GM10266 (cell line): ENCODE data around the gene LCE7A.

Source experiments
- DNase-seq: peaks from one replicate; pipeline ENCODE4 v3.0.0; 2012; ENCODE audit errors: extremely low spot score
- TF ChIP-seq, protein P1 (sequence below): IDR thresholded peaks from 2 replicates; pipeline ENCODE4 v1.5.1; 2012; ENCODE audit warnings: mild to moderate bottlenecking, low read depth; ENCODE audit not compliant: control insufficient read depth, insufficient read depth; ENCODE audit errors: missing control alignments

Gene LCE7A

DNA sequence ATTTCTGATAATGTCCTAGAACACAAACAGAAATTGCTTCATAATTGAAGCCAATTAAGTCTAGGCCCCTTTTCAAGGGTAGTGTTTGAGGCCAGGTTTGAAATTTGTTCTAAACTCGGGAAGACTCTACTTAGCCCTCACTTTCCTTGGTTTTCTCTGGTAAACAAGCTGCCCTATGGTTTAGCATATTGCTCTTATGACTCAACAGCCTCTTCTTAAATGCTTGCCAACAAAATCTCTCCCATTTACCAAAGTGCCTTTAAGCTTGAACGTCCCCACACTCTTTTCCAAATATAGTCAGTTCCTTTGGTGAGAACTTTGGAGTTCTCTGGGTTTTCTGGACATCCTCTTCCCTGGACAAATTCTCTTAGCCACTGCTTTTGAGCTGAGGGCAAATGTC is 22.9 kb upstream of the LCE7A start:
- no peak for DNase-seq
- TF ChIP-seq, protein P1, sequence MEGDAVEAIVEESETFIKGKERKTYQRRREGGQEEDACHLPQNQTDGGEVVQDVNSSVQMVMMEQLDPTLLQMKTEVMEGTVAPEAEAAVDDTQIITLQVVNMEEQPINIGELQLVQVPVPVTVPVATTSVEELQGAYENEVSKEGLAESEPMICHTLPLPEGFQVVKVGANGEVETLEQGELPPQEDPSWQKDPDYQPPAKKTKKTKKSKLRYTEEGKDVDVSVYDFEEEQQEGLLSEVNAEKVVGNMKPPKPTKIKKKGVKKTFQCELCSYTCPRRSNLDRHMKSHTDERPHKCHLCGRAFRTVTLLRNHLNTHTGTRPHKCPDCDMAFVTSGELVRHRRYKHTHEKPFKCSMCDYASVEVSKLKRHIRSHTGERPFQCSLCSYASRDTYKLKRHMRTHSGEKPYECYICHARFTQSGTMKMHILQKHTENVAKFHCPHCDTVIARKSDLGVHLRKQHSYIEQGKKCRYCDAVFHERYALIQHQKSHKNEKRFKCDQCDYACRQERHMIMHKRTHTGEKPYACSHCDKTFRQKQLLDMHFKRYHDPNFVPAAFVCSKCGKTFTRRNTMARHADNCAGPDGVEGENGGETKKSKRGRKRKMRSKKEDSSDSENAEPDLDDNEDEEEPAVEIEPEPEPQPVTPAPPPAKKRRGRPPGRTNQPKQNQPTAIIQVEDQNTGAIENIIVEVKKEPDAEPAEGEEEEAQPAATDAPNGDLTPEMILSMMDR: no peak

DNA sequence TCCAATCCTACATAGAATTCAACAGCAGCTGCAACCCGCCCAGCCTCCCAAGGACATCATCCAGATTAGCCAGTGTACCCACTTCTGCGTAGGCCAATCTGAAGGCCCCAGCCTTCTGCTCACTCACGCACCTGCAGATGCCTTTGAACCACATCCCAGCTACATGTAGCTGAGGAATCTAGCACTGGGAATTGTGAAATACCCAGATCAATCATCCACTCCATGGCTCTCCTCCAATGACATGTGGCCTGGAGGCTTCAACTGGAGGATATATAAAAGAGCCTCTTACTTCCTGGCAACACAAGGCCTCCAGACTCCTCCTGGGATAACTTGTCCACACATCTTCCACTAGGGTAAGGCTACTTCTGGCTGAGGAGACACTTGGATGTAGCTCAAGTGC is 17.2 kb upstream of the LCE7A start, which contains the start of gene LCE6A:
Gene LCE6A, plus strand, starts transcription at position 301 of the 400 bp plus-strand sequence. CDS start 665 bp downstream, outside the sequence.
- no peak for DNase-seq
- TF ChIP-seq, protein P1: no peak

DNA sequence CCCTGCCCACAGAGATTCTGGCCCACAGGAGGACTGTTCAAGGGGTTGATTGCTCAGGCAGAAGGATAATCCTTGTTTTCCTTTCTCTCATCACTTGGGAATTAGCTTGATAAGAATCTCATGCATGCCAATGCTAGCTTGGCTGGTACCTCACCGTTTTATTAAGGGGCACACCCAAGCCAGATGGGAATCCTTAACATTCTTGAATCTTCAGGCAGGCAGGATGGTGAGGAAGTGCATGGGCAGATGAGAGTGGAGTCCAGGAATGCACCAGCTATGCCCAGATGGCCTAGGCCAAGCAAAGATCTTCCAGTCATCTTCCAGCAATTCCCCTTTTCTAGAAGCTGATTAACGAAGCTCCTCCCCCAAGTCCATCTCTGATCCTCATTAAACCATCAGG is 4.1 kb upstream of the LCE7A start:
- no peak for DNase-seq
- TF ChIP-seq, protein P1: no peak

DNA sequence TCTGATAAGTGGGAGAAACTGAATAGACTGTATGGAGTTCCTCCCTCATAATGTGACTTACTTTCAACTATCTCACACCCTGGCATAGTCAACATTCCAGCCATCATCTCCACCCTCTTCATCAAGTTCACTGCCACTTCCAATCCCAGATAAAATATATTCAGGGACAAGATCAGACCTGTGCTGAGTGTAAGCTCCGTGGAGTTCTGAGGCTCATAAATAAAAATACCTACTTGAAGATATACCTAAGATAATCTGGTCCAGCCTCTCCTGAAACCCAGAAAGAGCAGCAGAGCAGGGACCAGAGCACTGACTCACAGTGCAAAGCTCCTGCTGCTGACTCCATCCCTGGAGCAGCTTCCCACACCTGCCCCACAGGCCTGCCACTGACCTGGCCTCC is 1.7 kb upstream of the LCE7A start:
- no peak for DNase-seq
- TF ChIP-seq, protein P1: no peak

DNA sequence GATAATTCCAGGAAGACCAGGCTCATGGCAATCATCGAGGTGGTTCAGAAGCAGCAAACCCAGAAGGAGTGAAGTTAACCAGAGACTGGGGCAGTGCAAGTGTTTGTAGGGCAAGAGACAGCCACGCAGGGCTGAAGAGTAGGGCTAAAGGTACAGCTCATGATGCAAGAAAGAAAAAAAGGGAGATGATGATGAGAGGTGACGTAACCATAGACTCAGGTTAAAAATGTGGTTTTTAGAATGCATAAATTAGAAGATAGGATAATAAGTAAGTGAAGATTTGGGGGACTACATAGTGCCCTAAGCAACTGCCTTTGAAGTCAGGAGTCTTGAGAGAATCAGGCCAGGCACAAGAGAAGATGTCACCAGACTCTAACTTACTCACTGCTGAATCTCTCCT is 333 bp downstream of the LCE7A start:
- TF ChIP-seq, protein P1: no peak
- no peak for DNase-seq

DNA sequence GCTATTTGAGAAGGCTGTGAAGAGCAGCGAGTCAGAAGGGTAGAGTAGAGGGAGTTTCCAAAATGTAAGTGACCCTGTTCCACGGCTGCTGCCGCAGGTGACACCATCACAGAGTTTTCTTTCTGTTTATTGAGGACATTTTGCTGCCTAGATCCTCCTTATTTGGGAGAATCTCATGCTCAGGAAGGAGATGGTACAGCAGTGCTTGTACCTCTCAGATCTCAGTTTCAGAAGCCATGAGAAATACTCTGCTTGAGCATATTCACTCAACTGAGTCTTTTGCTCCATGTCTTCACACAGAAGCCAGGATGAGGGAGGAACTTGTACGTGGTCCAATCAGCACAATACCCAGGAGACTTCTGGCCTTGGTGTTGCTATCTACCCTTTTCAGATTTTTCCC is 1.6 kb downstream of the LCE7A start:
- no peak for DNase-seq
- TF ChIP-seq, protein P1: no peak

DNA sequence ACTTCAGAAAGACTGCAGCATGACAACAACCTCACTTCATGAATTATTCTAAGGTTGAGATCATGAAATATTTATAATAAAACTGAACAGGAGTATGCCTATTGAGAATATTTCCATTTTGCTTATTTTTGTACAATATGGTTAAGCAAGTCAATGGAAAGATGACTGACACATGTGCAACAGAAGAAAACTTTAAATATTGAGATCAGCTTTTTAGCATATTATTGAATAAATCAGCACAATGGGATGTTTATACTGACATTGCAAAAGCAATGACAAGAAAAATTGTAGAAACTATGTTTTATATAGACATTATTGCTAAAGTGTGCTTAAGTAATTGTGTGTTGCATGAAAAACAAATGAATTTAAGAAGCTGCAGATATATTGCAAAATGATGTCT is 4.6 kb downstream of the LCE7A start:
- TF ChIP-seq, protein P1: no peak

DNA sequence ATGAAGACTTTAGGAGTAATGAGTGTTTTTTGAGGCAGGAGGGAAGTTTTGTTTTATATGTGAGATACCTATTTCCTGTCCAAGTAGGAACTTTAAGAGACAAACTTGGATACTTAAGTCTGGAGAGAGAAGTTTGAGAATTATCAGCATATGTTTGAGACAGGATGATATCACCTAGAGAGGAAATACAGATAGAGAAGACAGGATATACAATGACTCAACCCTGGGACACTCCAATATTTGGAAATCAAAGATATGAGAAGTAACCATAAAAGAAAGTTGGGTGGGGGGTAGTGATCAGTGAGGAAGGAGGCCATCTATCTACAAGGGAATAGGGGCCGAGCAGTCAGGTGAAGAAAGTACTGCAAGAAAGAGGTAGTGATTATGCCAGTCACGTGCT is 6.5 kb downstream of the LCE7A start:
- TF ChIP-seq, protein P1: no peak

More for the DNA sequence above, 4.6 kb downstream of the LCE7A start:
- no peak for DNase-seq

More for the DNA sequence above, 6.5 kb downstream of the LCE7A start:
- DNase-seq: no peak
